K562 (cell line): ENCODE measurements around the gene SLC34A1. TPM values are rescaled to one million over a fixed set of nuclear protein-coding genes. Genes with fewer than 3 reads are reported as not detected.

Experiments used
- HMGXB4 ChIP-seq: sonication (generic); formaldehyde crosslinking; IDR thresholded peaks from 2 replicates; pipeline ENCODE4 v1.8.1; 2023; ENCODE audit warnings: mild to moderate bottlenecking, missing genetic modification reagents
- PKNOX1 ChIP-seq: fragments of 450-650 bp; IDR thresholded peaks from 2 replicates; pipeline ENCODE4 v1.6.1; 2016
- SRSF1 ChIP-seq: fragments of 200-400 bp; formaldehyde crosslinking; IDR thresholded peaks from 2 replicates; pipeline ENCODE4 v1.6.1; 2017; ENCODE audit warnings: mild to moderate bottlenecking, low read depth, low read length, moderate library complexity
- STAG1 ChIP-seq: sonication (generic); formaldehyde crosslinking; IDR thresholded peaks from 2 replicates; pipeline ENCODE4 v1.5.0; 2020; ENCODE audit warnings: missing genetic modification reagents, borderline replicate concordance
- TCF7L2 ChIP-seq: fragments of 150-350 bp; IDR thresholded peaks from 2 replicates; pipeline ENCODE4 v1.6.1; 2016; ENCODE audit warnings: low read depth, mild to moderate bottlenecking, low read length, moderate library complexity
- TFE3 ChIP-seq: fragments of 450-650 bp; formaldehyde crosslinking; IDR thresholded peaks from 2 replicates; pipeline ENCODE4 v1.4.0; 2020; ENCODE audit warnings: mild to moderate bottlenecking, mixed read lengths
- ZNF184 ChIP-seq: sonication (generic); formaldehyde crosslinking; IDR thresholded peaks from 2 replicates; pipeline ENCODE4 v1.5.0; 2020; ENCODE audit warnings: missing genetic modification reagents
- ZNF212 ChIP-seq: fragments of 450-650 bp; formaldehyde crosslinking; IDR thresholded peaks from 2 replicates; pipeline ENCODE4 v1.4.0; 2020; ENCODE audit warnings: mild to moderate bottlenecking
- ZNF511 ChIP-seq: sonication (generic); formaldehyde crosslinking; IDR thresholded peaks from 2 replicates; pipeline ENCODE4 v1.8.0; 2022; ENCODE audit warnings: mild to moderate bottlenecking, missing genetic modification reagents
- polyA plus RNA-seq, 8 experiments: library from polyadenylated mRNA; depleted of rRNA in 4 of 8; stranded (reverse) in 5 of 8; unstranded in 3 of 8; fragments of >200 nt; fragmentation: Nextera tagmentation in 2 of 8; fragmentation: Illumina TruSeq in 1 of 8; extraction: Ambion mirVana in 2 of 8; extraction: Trizol in 1 of 8; gene quantifications; 2 replicates each; pipeline versions ENCODE4 v1.2.1 to v1.2.3, GENCODE V29; 2011 to 2014; ENCODE audit warnings: inconsistent platforms in 1 of 8, missing spikeins in 1 of 8
- total RNA-seq, 7 experiments: library from RNA; depleted of rRNA in 6 of 7; stranded (reverse); fragments of >200 nt in 6 of 7; fragmentation: Illumina TruSeq in 2 of 7; extraction: Trizol in 2 of 7; gene quantifications; 2 replicates each; pipeline versions ENCODE4 v1.2.1 to v1.2.3, GENCODE V29; 2011 to 2021; ENCODE audit warnings: low replicate concordance in 1 of 7

SLC34A1 gene
- total and polyA plus RNA-seq, 9 of the 15 experiments (the other 6 are each of a cell fraction or from before 2014, with no cell fraction given), result not detected

- TF ChIP-seq TFE3 (CRISPR knock-in tag) (no peak), ZNF511 (CRISPR knock-in tag) (0 out of 2 replicates have a peak, but pooled peaks have one; percentile 19), HMGXB4 (CRISPR knock-in tag) (no peak), SRSF1 (no peak), ZNF212 (CRISPR knock-in tag) (peak; percentile 41; the same call in 1 of the 2 replicates), ZNF184 (CRISPR knock-in tag) (no peak), STAG1 (no peak), TCF7L2 (no peak), PKNOX1 (no peak)
Observed at GRCh38 chr5:177446200-177447065, 62.2 kb downstream of the SLC34A1 start, which contains the start of gene PRR7 (continued).
